CD1c-positive myeloid dendritic cell (primary cell): ENCODE measurements around the gene PLCB1.

ENCODE experiments used
- DNase-seq: peaks from one replicate; pipeline ENCODE4 v3.0.0-alpha.2; 2016; ENCODE audit errors: extremely low spot score

Gene PLCB1

GRCh38 chr20:8212286-8212685 is 80.2 kb downstream of the PLCB1 start:
- peak; percentile 70 for DNase-seq

DNA sequence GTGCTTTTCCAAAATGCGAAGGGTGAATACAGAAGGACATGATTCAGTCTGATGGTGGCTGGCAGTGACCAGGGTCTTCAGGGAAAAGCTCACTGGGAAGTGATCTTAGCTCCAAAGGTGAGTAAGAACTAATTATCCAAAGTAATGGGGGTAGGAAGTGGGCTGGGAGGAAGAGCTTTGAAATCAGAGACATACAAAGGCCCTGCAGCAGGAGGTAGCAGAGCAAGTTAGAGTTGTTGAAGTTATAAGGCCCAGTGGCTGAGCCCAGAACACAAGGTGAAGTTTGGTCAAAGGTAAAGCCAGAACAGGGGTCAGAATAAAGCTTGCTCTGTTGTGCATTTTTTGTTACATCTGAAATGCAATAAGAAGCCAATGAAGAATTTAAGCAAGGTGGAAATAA is 81.2 kb downstream of the PLCB1 start:
- no peak for DNase-seq

DNA sequence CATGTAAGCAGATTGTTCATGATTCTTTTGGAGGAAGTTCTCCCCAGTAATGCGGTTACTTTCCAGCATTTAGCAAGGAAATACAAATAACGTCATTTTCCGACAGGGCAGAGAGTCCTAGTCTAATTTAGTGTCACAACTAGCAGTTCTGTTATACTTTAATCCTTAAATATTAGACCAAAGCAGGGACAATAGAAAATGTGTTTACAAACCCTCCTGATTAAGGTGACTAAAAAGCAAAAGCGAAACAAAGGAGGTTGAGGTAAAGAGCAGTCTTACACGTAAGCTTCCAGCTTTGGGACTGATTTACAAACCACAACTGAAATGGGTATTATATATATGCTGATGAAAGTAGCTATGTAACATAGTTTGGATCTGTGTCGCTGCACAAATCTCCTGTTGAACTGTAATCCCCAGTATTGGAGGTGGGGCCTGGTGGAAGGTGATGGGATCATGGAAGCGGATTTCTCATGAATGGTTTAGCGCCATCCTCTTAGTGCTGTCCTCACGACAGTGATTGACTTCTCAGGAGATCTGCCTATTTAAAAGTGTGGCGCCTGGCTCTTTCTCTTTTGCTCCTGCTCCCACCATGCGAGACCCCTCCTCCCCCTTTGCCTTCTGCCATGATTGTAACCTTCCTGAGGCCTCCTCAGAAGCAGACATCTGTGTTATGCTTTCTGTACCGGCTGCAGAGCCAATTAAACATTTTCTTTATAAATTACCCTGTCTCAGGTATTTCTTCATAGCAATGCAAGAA is 81.9 kb downstream of the PLCB1 start:
- DNase-seq: peak; percentile 70

DNA sequence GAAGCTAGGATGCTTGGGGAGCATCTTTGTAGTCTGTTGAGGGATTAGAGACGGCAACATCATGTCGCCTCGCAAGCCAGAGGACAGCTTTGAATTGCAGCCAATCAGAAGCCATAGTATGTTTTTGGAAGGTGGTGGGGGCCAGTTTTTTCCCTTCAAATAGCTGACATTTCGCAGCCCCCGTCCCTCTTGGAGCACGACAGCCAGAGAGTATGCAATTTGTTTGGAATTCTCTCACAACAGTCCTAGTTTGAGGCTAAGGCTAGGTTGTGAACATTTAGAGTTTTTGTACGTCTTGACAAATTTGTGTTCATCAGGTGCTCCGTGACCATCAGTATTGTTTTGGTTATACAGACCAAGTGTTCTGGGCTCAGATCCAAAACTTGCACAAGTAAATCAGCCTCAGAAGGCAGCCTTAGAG is 83.3 kb downstream of the PLCB1 start:
- no peak for DNase-seq

- no peak for DNase-seq
Measured at GRCh38 chr20:8216375-8217200, 84.5 kb downstream of the PLCB1 start.

GRCh38 chr20:8218861-8219260 is 86.8 kb downstream of the PLCB1 start:
- DNase-seq: no peak

GRCh38 chr20:8219403-8219802 is 87.3 kb downstream of the PLCB1 start:
- no peak for DNase-seq

DNA sequence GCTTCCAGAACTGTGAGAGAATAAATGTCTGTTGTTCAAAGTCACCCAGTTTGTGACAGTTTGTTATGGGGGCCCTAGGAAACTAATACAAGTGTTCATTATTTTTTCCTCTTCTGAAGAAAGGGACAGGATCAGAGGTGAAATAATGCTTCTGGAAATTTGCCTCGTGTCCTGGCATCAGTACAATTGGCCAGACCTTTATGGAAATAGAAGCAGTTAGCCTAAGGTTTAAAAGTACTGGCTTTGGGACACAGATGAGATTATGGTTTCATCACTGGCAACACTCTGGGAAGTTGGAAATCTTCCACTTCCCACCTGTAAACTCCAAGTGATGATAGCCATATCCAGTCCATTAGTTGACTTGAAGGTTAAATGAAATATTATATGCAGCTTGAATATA is 88.7 kb downstream of the PLCB1 start:
- DNase-seq: no peak

- no peak for DNase-seq
Measured at GRCh38 chr20:8221887-8222419, 89.9 kb downstream of the PLCB1 start.

- no peak for DNase-seq
Measured at GRCh38 chr20:8223091-8223870, 91.2 kb downstream of the PLCB1 start.

DNA sequence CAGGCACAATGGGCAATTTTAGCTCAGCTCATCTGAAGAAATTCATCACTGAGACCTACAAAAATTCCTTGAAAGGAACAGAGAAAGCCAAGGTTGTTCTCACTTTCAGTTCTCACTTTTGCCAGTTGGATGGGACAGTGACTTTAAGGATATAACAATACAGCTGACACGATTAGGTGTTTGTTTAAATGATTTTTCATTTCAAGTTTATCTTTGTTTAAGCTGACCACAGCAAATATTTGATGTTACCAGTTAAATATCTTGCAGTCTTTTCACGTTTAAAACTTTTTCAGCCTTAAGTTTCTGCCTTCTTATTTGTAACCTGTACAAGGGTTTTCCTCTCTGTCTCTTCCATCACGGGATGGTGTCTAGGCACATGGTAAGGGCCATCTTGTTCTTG is 93.6 kb downstream of the PLCB1 start:
- DNase-seq: peak; percentile 30

- no peak for DNase-seq
Measured at GRCh38 chr20:8226106-8226505, 94.0 kb downstream of the PLCB1 start.

- DNase-seq: no peak
Measured at GRCh38 chr20:8227293-8227692, 95.2 kb downstream of the PLCB1 start.

GRCh38 chr20:8228315-8228714 is 96.2 kb downstream of the PLCB1 start:
- DNase-seq: no peak

GRCh38 chr20:8229090-8229489 is 97.0 kb downstream of the PLCB1 start:
- no peak for DNase-seq

- DNase-seq: no peak
Measured at GRCh38 chr20:8231038-8231437, 99.0 kb downstream of the PLCB1 start.

- DNase-seq: no peak
Measured at GRCh38 chr20:8232332-8232731, 100.3 kb downstream of the PLCB1 start.

GRCh38 chr20:8234580-8234979 is 102.5 kb downstream of the PLCB1 start:
- no peak for DNase-seq

DNA sequence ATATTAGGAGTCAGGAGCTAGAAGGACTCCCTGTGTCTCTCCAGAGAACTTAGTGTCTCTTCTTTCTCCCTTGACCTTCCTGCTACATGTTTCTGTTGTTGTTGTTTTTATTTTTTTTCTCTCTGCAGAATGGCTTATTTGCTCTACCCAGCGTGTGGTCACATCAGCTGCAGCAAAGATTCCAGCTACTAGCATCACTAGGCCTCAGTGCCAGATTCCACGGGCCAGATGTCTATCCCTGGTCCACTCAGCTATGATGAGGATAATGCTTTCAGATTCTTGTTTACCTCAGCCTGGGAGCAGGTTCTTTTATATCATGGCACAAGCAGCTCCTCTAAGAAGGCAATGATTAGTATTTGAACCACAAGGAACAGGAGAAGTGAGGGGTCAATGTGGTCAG is 110.0 kb downstream of the PLCB1 start:
- no peak for DNase-seq

GRCh38 chr20:8242827-8243724 is 111.0 kb downstream of the PLCB1 start:
- DNase-seq: no peak

DNA sequence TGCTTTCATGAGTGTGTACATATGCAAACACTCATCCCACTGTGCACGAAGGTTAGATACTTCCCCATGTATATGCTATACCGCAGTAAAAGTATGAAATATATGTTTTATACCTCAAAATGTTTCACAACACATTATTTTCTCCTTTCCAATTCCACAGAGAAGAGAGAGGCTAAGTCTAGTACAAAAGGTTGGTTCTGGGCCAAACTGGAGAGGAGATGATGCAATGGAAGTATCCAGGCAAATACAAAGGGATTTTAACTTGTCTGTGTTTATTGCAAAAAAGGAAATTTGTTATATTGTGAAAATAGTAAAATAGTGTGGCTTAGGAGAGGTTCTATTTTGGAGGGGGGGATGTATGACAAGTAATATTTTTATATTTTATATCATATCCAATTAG is 112.6 kb downstream of the PLCB1 start:
- no peak for DNase-seq
